HG02763 (cell line): ENCODE results near the gene XRN2.
"Not testable (repeated sequence)": the region's sequence is repeated elsewhere in the genome, so short reads cannot be mapped to it uniquely, and the experiment has no call there.

Experiments
- ATAC-seq: cut with Tn5 transposase; IDR thresholded peaks from one replicate; pipeline ENCODE4 v1.9.1; 2021; ENCODE audit warnings: mild to moderate bottlenecking, moderate library complexity; ENCODE audit not compliant: unreplicated experiment

Gene XRN2

DNA sequence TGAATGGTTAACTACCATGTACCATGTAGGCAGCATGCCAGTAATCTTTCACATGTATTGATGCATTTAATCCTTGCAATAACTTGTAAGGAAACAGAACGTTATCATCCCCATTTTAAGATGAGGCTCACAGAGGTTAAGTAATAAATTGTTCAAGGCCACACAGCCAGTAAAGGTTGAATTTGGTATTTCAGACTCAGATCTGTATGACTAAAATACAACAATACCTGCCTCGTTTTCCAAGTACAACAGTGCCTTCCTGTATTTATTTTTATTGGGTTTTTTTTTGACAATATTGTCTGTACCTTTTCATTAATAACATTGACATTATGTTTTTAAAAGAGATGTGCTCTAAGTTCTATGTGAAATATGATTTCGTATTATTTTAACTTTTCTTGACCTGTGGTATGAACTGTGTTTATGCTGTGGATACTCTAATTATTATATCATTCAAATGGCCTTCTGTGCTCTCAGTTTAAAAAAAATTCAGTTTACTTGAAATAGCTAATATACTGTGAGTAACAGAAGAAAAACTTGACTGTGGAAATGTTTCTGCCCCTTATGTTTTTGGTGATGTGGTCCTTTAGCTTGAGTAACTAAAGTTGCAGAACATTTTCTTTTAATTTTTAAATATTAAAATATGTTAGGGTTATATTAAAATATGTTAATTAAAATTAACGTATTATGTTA lies 39.7 kb downstream of the XRN2 start:
- ATAC-seq, result no peak

- ATAC-seq, result no peak
Observed at GRCh38 chr20:21344206-21344900, 41.2 kb downstream of the XRN2 start.

DNA sequence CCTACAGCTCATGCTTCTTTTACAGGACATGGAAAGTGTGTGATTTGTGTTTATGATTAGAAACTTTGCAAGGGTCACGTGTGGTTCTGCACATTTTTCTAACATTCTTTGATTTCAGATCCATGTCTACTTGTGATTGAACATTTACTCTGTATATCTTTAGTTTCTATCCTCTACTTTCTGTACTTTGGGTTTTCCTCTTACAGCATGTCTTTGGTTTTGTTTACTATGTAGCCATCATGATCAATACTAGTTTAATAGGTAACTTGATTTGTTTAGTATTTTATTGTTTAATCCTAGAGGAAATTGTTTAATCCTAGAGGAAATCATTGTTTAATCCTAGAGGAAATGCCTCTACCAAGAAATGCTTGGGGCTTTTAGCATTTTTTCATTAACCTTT lies 41.8 kb downstream of the XRN2 start:
- no peak for ATAC-seq

- ATAC-seq, result no peak
Observed at GRCh38 chr20:21352703-21353102, 49.6 kb downstream of the XRN2 start.

DNA sequence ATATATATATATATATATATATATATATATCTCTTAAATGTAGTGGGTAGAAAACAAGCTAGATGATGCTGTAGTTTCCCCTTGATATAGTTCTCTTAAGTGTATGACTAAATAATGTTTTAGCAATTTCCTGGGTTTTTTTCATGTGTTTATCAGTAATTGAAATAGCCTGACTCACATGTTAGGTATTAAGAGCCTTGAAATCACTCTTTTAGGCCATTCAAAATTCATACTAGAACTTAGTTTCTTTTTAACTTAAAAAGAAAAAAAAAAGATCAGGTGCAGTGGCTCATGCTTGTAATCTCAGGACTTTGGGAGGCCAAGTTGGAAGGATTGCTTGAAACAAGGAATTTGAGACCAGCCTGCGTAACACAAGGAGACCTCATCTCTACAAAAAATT lies 50.1 kb downstream of the XRN2 start:
- no peak for ATAC-seq

DNA sequence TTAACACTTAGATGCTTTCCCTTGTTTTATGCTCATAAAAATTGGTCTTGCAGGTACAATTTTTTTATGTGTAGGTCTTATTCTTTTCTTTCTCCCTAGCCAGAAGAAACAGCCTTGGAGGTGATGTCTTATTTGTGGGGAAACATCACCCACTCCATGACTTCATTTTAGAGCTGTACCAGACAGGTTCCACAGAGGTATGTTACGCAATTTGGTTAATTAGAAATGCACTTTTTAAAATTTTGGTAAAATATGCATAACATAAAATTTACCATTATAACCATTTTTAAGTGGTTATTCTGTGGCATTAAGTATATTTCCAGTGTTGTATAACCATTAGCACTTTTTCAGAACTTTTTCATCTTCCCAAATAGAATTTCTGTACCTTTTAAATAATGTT lies 52.9 kb downstream of the XRN2 start:
- no peak for ATAC-seq

- ATAC-seq, result no peak
Observed at GRCh38 chr20:21356386-21356785, 53.3 kb downstream of the XRN2 start.

GRCh38 chr20:21357844-21358243 lies 54.7 kb downstream of the XRN2 start:
- no peak for ATAC-seq

GRCh38 chr20:21358737-21359136 lies 55.6 kb downstream of the XRN2 start:
- no peak for ATAC-seq

DNA sequence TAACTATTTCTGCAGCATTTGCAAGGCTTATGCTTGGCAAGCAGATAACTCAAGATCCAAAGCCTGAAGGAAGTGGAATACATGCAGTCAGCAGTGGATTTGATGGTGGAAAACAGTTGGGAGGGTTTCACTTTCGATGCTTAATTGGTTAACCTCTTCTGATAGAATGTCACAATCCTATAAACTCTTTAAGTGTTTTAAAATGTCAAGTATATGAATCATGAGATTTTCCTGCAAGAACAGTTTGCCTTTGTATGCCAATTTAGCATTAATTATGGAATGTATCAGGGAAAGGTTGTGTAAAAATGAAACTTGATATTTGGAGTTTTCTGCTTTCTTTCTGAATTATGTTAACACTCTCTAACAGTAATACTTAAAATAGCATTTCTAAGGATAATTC lies 57.6 kb downstream of the XRN2 start:
- ATAC-seq, result no peak

DNA sequence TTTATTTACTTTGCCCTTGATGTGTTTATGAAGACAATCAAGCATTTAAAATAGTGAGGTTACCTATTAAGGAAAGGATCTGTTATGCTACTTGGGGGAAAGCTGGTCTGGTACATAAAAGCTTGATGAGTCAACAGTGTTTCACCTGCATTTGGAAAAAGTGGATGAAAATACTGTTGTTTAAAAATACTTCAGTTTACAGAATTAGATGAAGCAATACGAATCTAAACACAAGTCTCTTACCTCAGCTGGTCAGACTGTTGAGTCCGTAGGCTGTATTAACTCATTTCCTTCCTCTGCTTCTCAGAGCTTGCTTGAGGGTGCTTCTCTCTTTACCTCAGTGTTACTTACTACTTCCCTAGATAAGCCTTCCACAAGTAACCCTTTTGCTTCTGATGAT lies 58.1 kb downstream of the XRN2 start:
- ATAC-seq, result no peak

- no peak for ATAC-seq
Observed at GRCh38 chr20:21364413-21364812, 61.3 kb downstream of the XRN2 start.

- ATAC-seq, result no peak
Observed at GRCh38 chr20:21365771-21366170, 62.6 kb downstream of the XRN2 start.

GRCh38 chr20:21366273-21366672 lies 63.1 kb downstream of the XRN2 start:
- ATAC-seq, result not testable (repeated sequence)

DNA sequence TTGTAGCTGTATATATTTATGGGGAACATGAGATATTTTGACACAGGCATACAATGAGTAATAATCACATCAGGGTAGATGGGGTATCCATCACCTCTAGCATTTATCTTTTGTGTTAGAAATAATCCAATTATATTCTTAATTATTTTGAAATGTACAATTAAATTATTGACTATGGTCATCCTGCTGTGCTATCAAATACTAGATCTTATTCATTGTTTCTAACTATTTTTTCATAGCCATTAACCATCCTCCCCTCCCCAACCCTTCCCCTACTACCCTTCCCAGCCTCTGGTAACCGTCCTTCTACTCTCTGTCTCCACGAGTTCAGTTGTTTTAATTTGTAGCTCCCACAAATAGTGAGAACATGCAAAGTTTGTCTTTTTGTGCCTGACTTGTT lies 65.7 kb downstream of the XRN2 start:
- no peak for ATAC-seq

DNA sequence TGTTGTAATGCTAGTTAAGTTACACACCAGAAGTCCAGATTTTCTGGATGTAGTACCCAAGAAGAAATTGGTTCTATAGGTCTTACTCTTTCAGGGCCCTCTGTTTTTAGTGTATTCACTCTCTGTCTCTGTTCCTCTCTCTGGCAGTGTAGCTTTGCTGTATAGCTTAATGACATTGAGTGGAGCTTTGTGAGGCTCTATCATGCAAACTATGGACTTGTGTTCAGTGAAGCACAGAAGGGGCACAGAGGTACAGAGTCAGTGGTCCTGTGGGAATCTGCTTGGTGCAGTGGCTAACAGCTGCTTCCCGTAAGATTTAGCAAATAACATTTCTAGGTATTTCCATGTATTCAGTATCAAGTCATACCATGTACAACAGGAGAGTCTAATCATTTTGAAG lies 68.1 kb downstream of the XRN2 start:
- no peak for ATAC-seq

- no peak for ATAC-seq
Observed at GRCh38 chr20:21372016-21372415, 68.9 kb downstream of the XRN2 start.

- no peak for ATAC-seq
Observed at GRCh38 chr20:21373436-21373835, 70.3 kb downstream of the XRN2 start.

DNA sequence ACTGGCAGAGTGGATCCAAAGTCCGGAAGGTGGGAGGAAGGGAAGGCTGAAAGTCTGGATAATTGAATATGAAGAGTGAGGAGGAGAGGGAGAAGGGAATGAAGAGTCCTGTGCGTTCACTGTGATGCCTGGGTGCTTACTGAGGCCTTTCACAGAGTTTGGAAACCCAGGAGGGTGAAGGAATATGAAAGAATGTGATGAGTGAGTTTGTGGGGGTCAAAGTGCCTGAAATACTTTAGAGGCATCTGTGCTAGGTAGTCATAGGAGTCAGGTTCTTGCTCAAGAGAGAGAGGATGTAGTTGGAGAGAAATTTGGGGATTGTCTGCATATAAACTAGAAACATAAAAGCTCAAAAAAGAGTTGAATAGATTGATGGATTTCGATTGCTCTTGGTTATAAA lies 73.5 kb downstream of the XRN2 start:
- ATAC-seq, result no peak

GRCh38 chr20:21377701-21378100 lies 74.6 kb downstream of the XRN2 start:
- ATAC-seq, result no peak

DNA sequence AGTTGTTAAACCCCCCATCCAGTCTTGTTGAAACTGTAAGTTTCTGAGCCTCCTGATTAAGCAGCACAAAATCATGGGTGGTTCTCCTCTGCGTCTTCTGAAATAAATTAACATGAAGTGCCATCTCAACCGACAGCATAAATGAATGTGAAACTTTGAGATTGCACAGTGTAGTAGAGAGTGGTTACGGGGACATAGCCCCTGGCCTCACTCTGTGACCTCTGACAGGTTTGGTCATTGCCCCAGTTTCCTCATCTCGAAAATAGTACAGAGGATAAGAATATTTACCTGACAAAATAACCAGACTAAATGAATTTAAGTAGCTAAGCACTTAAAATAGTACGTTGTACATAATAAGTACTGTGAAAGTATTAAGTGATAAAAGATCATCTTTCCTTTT lies 75.1 kb downstream of the XRN2 start:
- ATAC-seq, result no peak

DNA sequence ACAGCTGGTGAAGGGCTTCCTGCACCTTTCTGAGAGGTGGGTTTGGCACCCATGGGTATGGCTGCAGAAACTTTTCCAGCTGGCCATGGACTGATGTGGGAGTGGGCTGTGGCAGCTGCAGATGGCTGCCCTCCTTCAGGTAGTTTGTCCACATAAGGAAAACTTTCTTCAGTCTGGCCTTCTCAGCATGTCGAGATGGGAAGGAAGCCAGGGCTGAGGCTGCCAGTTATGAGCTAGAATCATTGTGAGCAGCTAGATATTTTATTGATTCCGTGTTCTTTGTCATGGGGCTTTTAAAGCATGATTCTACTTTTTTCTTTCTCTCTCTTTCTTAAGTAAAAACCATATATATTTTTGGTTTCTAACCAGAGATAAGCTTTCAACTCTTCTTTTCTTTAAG lies 77.6 kb downstream of the XRN2 start:
- ATAC-seq, result no peak

GRCh38 chr20:21381619-21382018 lies 78.5 kb downstream of the XRN2 start:
- no peak for ATAC-seq
